Measurements from ENCODE around the gene RAB40C. TPM values are rescaled to one million over a fixed set of nuclear protein-coding genes. Genes with fewer than 3 reads are reported as not detected.

Gene RAB40C
- total and polyA plus RNA-seq, 10 of the 15 experiments (the other 5 are each of a cell fraction or from before 2014, with no cell fraction given) = 0.06 to 12.8 (median 4.6) TPM

DNA sequence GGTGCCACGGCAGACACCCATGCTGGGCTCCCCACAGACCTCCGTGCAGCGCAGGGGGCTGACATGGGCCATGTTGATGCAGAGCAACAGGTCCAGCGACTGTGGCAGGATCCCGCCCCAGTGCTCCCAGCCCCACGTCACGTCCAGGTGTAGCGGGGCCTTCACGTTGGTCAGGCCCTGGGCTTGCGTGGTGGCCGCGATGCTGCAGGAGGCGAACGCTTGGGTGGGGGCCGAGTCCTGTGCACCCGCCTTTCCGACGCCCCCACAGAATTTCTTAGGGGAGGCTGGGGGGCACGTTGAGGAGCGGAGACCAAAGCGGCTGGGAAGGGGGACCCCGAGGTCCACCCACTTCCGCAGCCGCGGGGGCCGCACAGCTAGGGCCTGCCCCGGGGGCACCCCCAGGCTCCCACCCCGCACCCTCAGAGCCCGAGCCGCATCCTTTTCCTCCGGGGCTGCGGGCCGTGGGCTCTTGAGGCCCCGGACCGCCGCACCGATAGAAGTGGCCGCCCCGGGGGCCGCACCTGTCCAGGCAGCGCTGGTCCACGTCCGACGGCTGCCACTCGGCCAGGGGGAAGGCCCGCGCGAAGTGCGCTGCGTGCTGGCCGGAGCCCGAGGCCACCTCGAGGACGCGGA, 45.8 kb downstream of the RAB40C start:
- ChIA-PET SMC1A (ENCODE audit: uncharacterized antibody, unreplicated experiment) (interaction anchor here (1.6 kb wide), 1 partner anchor 13 kb away, joined by 5 read pairs; no protein-coding TSS in a partner anchor), RAD21 (ENCODE audit: unreplicated experiment) (interaction anchor here (0.6 to 2.0 kb wide), 3 partner anchors 13 to 108 kb away, joined by 3 to 13 read pairs (median 4); partner anchors contain the start of genes CAPN15, RHBDL1 and WDR90), POLR2A (interaction anchor here (0.6 to 1.9 kb wide), 7 partner anchors 12 to 1137 kb away, joined by 3 to 5 read pairs (median 4); partner anchors contain the start of genes RHOT2 and WDR90), CTCF (interaction anchor here (1.1 to 1.5 kb wide), 5 partner anchors 11 to 59 kb away, joined by 4 to 11 read pairs (median 4); partner anchors contain the start of genes RHOT2 and WDR90)
- ATAC-seq = peak; percentile 4
- Histone ChIP-seq H3K4me1 (ENCODE audit: control insufficient read depth, insufficient read depth, low read length) (peaks cover 13% of the 10 kb centered on the region), H3K27me3 (replicated peaks in 1 of 2; ENCODE audit: control insufficient read depth in 2 of 2, insufficient read depth in 2 of 2, low read length in 1 of 2) (no peaks in the 10 kb centered on the region), H3K27ac (ENCODE audit: control insufficient read depth, insufficient read depth) (peak overlapping the region; percentile 82), H3K4me3 (peak overlapping the region; percentile 88), H3K79me2 (ENCODE audit: control insufficient read depth, insufficient read depth, low read length) (peaks cover 16% of the 10 kb centered on the region), H3K36me3 (ENCODE audit: control insufficient read depth in 2 of 2, insufficient read depth in 2 of 2, low read length in 1 of 2) (peaks cover 0 to 4% of the 10 kb centered on the region in 2 experiments; a peak in 3 of 4 replicates), H4K20me1 (ENCODE audit: control insufficient read depth, insufficient read depth) (no peaks in the 10 kb centered on the region), H2AFZ (ENCODE audit: control insufficient read depth, low read depth, low read length) (peak overlapping the region; percentile 85), H3K9ac (ENCODE audit: control insufficient read depth, insufficient read depth, low read length) (peak overlapping the region; percentile 85), H3K4me2 (ENCODE audit: control insufficient read depth, insufficient read depth) (peak overlapping the region; percentile 91), H3K9me3 (replicated peaks; ENCODE audit: control insufficient read depth, insufficient read depth, low read length) (no peaks in the 10 kb centered on the region)
- no peak for DNase-seq (ENCODE audit: low read depth, low spot score)
- TF ChIP-seq SMAD5 (IDR thresholded peaks at IDR 0.05; ENCODE audit: low read depth) = no peak
- no peak for TF ChIP-seq KDM1A (IDR thresholded peaks at IDR 0.05; ENCODE audit: borderline replicate concordance)
- no peak for TF ChIP-seq CHD4 (IDR thresholded peaks at IDR 0.05)
- no peak for TF ChIP-seq BACH1 (IDR thresholded peaks at IDR 0.05; ENCODE audit: borderline replicate concordance)
- no peak for TF ChIP-seq CBFB (IDR thresholded peaks at IDR 0.05; ENCODE audit: low read depth)
- peak in 1 of 2 experiments; percentile 13; a peak in 1 of 3 replicates for TF ChIP-seq EGR1 (IDR thresholded peaks at IDR 0.05; ENCODE audit: borderline replicate concordance in 1 of 2, low read depth in 2 of 2, low read length in 2 of 2)
- TF ChIP-seq CHD1 (IDR thresholded peaks at IDR 0.05; ENCODE audit: low read depth, low read length) = no peak
- TF ChIP-seq, protein P1, sequence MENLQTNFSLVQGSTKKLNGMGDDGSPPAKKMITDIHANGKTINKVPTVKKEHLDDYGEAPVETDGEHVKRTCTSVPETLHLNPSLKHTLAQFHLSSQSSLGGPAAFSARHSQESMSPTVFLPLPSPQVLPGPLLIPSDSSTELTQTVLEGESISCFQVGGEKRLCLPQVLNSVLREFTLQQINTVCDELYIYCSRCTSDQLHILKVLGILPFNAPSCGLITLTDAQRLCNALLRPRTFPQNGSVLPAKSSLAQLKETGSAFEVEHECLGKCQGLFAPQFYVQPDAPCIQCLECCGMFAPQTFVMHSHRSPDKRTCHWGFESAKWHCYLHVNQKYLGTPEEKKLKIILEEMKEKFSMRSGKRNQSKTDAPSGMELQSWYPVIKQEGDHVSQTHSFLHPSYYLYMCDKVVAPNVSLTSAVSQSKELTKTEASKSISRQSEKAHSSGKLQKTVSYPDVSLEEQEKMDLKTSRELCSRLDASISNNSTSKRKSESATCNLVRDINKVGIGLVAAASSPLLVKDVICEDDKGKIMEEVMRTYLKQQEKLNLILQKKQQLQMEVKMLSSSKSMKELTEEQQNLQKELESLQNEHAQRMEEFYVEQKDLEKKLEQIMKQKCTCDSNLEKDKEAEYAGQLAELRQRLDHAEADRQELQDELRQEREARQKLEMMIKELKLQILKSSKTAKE (IDR thresholded peaks at IDR 0.05; ENCODE audit: low read depth, poor library complexity, severe bottlenecking) = no peak
- TF ChIP-seq CREM (IDR thresholded peaks at IDR 0.05; ENCODE audit: low read depth) = no peak
- TF ChIP-seq, protein P2, sequence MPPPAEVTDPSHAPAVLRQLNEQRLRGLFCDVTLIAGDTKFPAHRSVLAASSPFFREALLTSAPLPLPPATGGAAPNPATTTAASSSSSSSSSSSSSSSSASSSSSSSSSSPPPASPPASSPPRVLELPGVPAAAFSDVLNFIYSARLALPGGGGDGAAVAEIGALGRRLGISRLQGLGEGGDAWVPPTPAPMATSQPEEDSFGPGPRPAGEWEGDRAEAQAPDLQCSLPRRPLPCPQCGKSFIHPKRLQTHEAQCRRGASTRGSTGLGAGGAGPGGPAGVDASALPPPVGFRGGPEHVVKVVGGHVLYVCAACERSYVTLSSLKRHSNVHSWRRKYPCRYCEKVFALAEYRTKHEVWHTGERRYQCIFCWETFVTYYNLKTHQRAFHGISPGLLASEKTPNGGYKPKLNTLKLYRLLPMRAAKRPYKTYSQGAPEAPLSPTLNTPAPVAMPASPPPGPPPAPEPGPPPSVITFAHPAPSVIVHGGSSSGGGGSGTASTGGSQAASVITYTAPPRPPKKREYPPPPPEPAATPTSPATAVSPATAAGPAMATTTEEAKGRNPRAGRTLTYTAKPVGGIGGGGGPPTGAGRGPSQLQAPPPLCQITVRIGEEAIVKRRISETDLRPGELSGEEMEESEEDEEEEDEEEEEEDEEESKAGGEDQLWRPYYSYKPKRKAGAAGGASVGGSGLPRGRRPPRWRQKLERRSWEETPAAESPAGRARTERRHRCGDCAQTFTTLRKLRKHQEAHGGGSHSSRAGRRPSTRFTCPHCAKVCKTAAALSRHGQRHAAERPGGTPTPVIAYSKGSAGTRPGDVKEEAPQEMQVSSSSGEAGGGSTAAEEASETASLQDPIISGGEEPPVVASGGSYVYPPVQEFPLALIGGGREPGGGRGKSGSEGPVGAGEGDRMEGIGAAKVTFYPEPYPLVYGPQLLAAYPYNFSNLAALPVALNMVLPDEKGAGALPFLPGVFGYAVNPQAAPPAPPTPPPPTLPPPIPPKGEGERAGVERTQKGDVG (CRISPR knock-in tag; IDR thresholded peaks at IDR 0.05) = no peak
- TF ChIP-seq, protein P3, sequence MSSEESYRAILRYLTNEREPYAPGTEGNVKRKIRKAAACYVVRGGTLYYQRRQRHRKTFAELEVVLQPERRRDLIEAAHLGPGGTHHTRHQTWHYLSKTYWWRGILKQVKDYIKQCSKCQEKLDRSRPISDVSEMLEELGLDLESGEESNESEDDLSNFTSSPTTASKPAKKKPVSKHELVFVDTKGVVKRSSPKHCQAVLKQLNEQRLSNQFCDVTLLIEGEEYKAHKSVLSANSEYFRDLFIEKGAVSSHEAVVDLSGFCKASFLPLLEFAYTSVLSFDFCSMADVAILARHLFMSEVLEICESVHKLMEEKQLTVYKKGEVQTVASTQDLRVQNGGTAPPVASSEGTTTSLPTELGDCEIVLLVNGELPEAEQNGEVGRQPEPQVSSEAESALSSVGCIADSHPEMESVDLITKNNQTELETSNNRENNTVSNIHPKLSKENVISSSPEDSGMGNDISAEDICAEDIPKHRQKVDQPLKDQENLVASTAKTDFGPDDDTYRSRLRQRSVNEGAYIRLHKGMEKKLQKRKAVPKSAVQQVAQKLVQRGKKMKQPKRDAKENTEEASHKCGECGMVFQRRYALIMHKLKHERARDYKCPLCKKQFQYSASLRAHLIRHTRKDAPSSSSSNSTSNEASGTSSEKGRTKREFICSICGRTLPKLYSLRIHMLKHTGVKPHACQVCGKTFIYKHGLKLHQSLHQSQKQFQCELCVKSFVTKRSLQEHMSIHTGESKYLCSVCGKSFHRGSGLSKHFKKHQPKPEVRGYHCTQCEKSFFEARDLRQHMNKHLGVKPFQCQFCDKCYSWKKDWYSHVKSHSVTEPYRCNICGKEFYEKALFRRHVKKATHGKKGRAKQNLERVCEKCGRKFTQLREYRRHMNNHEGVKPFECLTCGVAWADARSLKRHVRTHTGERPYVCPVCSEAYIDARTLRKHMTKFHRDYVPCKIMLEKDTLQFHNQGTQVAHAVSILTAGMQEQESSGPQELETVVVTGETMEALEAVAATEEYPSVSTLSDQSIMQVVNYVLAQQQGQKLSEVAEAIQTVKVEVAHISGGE (CRISPR knock-in tag; IDR thresholded peaks at IDR 0.05) = no peak
- TF ChIP-seq GATAD2B (conservative IDR thresholded peaks at IDR 0.05; ENCODE audit: low read depth) = peak; percentile 95; the same call in 1 of the 2 replicates
- TF ChIP-seq TCF7 (IDR thresholded peaks at IDR 0.05; ENCODE audit: borderline replicate concordance) = no peak
- peak; percentile 44; the same call in 1 of the 2 replicates for TF ChIP-seq ZNF217 (IDR thresholded peaks at IDR 0.05)
- FAIRE-seq = no peak
- no TSS peak for BruUV-seq (replicated peaks)
- under 1% methylated on average over 55 of the region's 55 CpGs for WGBS (ENCODE audit: insufficient coverage, insufficient replicate concordance, low lambda C conversion rate, missing lambda C conversion rate)
- intact Hi-C loops (cut with micrococcal nuclease; ENCODE audit: unreplicated experiment) = loop anchor here (1.0 to 5.0 kb wide), 3 partner anchors 46 to 108 kb away; partner anchors contain the start of genes CAPN15, JMJD8 and STUB1
- in situ Hi-C loops (cut with MboI) = no loop called here
